NT2/D1 (cell line): Measurements from ENCODE around the gene CEP290.

Experiments
- SUZ12 ChIP-seq: IDR thresholded peaks from 2 replicates; pipeline ENCODE4 v1.6.1; 2011; ENCODE audit not compliant: insufficient read length, insufficient read depth; ENCODE audit errors: extremely low read depth
- YY1 ChIP-seq: IDR thresholded peaks from 2 replicates; pipeline ENCODE4 v1.6.1; 2011; ENCODE audit not compliant: insufficient read length, insufficient read depth
- ZNF274 ChIP-seq: IDR thresholded peaks from 2 replicates; pipeline ENCODE4 v1.6.1; 2011; ENCODE audit warnings: mild to moderate bottlenecking, low read depth, low read length

- no peak for TF ChIP-seq SUZ12
- TF ChIP-seq YY1 = no peak
- TF ChIP-seq ZNF274 = no peak
These were observed 2.1 kb upstream of the CEP290 start for GRCh38 chr12:88144037-88144436.
